OCI-LY1 (cell line): ENCODE data around the gene SCART1.

Experiments
- H2AFZ ChIP-seq: fragments of 200-600 bp; sonication (generic), shearing (Covaris generic); 2 replicates; pipeline ENCODE4 v1.6.0; 2014; ENCODE audit warnings: antibody characterized with exemption, mild to moderate bottlenecking, low read length
- H3F3A ChIP-seq: fragments of 200-600 bp; sonication (generic), shearing (Covaris generic); 2 replicates; pipeline ENCODE4 v1.6.0; 2014; ENCODE audit warnings: mild to moderate bottlenecking, antibody characterized with exemption, low read length, moderate library complexity; ENCODE audit not compliant: insufficient read depth
- H3K27ac ChIP-seq: fragments of 200-600 bp; sonication (generic); 2 replicates; pipeline ENCODE4 v1.5.1; 2014; ENCODE audit warnings: low read length, mixed run types, mild to moderate bottlenecking, low read depth; ENCODE audit not compliant: poor library complexity, severe bottlenecking
- H3K27me3 ChIP-seq: fragments of 200-600 bp; sonication (generic); 2 replicates; pipeline ENCODE4 v1.6.0; 2014; ENCODE audit warnings: antibody characterized with exemption, mild to moderate bottlenecking, low read length, moderate library complexity; ENCODE audit not compliant: insufficient read depth
- H3K36me3 ChIP-seq: fragments of 200-600 bp; sonication (generic); 2 replicates; pipeline ENCODE4 v1.6.1; 2014; ENCODE audit warnings: mild to moderate bottlenecking, antibody characterized with exemption, low read length, moderate library complexity, mixed read lengths; ENCODE audit not compliant: insufficient read depth
- H3K4me1 ChIP-seq: fragments of 200-600 bp; sonication (generic); 2 replicates; pipeline ENCODE4 v1.5.1; 2014; ENCODE audit warnings: mild to moderate bottlenecking, low read length, moderate library complexity; ENCODE audit not compliant: insufficient read depth, severe bottlenecking
- H3K4me2 ChIP-seq: fragments of 200-600 bp; sonication (generic), shearing (Covaris generic); 2 replicates; pipeline ENCODE4 v1.6.1; 2014; ENCODE audit warnings: low read length
- H3K4me3 ChIP-seq: fragments of 200-600 bp; sonication (generic); 2 replicates; pipeline ENCODE4 v1.5.1; 2014; ENCODE audit warnings: low read length, low read depth, mild to moderate bottlenecking, mixed read lengths; ENCODE audit not compliant: poor library complexity, severe bottlenecking
- H3K79me2 ChIP-seq: fragments of 200-600 bp; shearing (Covaris generic); 2 replicates; pipeline ENCODE4 v1.6.1; 2016; ENCODE audit warnings: mixed run types, low read length, mixed read lengths; ENCODE audit not compliant: insufficient read depth
- H3K9ac ChIP-seq: fragments of 200-600 bp; sonication (generic), shearing (Covaris generic); 2 replicates; pipeline ENCODE4 v1.6.1; 2014; ENCODE audit warnings: mild to moderate bottlenecking, low read length, mixed read lengths
- H3K9me2 ChIP-seq: fragments of 200-600 bp; sonication (generic), shearing (Covaris generic); 2 replicates; pipeline ENCODE4 v1.6.1; 2014; ENCODE audit warnings: low read depth, mild to moderate bottlenecking, low read length, mixed read lengths
- H3K9me3 ChIP-seq: fragments of 200-600 bp; shearing (Covaris generic); 2 replicates; pipeline ENCODE4 v1.6.1; 2014; ENCODE audit warnings: low read length, mixed read lengths
- H4K20me1 ChIP-seq: fragments of 200-600 bp; sonication (generic), shearing (Covaris generic); 2 replicates; pipeline ENCODE4 v1.6.0; 2016; ENCODE audit warnings: mild to moderate bottlenecking, low read length; ENCODE audit not compliant: insufficient read depth
- CTCF ChIP-seq: fragments of 200-600 bp; sonication (generic), shearing (Covaris generic); IDR thresholded peaks from 2 replicates; pipeline ENCODE4 v1.5.1; 2017; ENCODE audit warnings: mild to moderate bottlenecking, antibody characterized with exemption, low read length, moderate library complexity, mixed read lengths
- EZH2 ChIP-seq: fragments of 200-600 bp; sonication (generic), shearing (Covaris generic); IDR thresholded peaks from 2 replicates; pipeline ENCODE4 v1.8.0; 2017; ENCODE audit warnings: borderline replicate concordance, mixed run types, mild to moderate bottlenecking, antibody characterized with exemption, low read length, moderate library complexity, mixed read lengths

The SCART1 gene

DNA sequence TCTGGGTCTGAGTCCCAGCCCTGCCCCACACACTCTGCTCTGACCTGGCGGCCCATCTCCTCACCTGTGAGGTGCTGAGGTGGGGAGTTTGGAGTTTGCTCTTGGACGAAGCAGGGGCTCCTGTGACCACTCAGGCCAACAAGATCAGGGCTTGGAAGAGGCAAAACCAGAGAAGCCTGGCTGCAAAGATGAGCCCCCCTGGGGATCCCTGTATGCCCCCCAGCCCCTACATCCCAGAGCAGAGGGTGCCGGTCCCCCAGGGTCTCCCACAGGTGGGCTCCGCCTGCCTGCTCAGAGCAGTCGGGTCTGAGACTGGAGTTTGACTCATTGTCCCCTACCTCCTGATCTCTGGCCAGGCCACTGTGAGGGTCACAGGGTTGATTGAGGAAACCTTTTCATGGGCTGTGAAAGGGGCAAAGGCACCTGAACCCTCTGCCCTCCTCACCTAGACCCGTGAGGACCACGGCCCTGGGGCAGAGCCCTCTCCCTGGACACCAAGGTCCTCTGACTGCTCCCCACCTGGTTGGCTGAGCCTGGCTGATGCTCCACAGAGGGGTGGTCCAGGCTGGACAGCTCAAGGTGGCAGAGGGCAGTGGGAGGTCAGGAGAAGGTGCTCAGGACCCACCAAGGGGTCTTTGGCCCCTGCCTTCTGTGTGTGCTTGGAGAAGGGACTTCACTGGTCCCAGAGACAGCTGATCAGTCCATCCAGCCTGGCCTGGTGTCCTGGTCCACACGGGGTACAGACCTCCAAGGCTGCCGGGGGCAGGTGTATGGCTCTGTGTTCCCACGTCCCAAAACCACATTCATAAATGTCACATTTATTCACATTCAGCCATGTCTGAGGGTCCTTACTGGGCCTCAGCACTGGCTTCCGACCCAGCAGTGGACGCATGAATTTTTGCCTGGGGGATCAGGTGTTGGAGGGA, 9.1 kb upstream of the SCART1 start:
- H3K9ac ChIP-seq: no peak overlapping the region
- no peaks in the 10 kb centered on the region for H4K20me1 ChIP-seq
- H3K4me1 ChIP-seq: no peaks in the 10 kb centered on the region
- H3K27me3 ChIP-seq: no peaks in the 10 kb centered on the region
- H3K4me3 ChIP-seq: no peak overlapping the region
- TF ChIP-seq EZH2 (no peak), CTCF (no peak)
- H3K9me2 ChIP-seq: no peaks in the 10 kb centered on the region
- H3K9me3 ChIP-seq: peaks cover 20% of the 10 kb centered on the region
- no peak overlapping the region for H3K4me2 ChIP-seq
- H3K27ac ChIP-seq: no peak overlapping the region
- H3F3A ChIP-seq: no peaks in the 10 kb centered on the region
- no peaks in the 10 kb centered on the region for H3K79me2 ChIP-seq
- H3K36me3 ChIP-seq: no peaks in the 10 kb centered on the region
- no peak overlapping the region for H2AFZ ChIP-seq

GRCh38 chr10:133445268-133445732, 8.4 kb upstream of the SCART1 start:
- peaks cover 20% of the 10 kb centered on the region for H3K9me3 ChIP-seq

More at GRCh38 chr10:133445268-133445732, 8.4 kb upstream of the SCART1 start:
- Histone ChIP-seq H3K9me2 (no peaks in the 10 kb centered on the region), H3K79me2 (no peaks in the 10 kb centered on the region), H3K4me3 (no peak overlapping the region), H3K9ac (no peak overlapping the region), H3K4me2 (no peak overlapping the region), H4K20me1 (no peaks in the 10 kb centered on the region), H3K4me1 (no peaks in the 10 kb centered on the region), H3K36me3 (no peaks in the 10 kb centered on the region), H3K27me3 (no peaks in the 10 kb centered on the region), H3F3A (no peaks in the 10 kb centered on the region), H3K27ac (no peak overlapping the region), H2AFZ (no peak overlapping the region)
- TF ChIP-seq EZH2: no peak
- no peak for TF ChIP-seq CTCF
